Memory B cell (primary cell): ENCODE results near the gene UFC1.

Experiments used
- ATAC-seq: fragments of 150-1000 bp; cut with Tn5 transposase; 2 replicates; pipeline ENCODE4 v1.10.0; 2021; ENCODE audit warnings: low read depth, mild to moderate bottlenecking, moderate library complexity
- DNase-seq, 2 donors: peaks; one replicate each; pipeline ENCODE4 v3.0.0; 2022; ENCODE audit warnings: low spot score in 2 of 2
- H3K27ac Mint-ChIP-seq: one replicate; pipeline ENCODE4 v1.8.0; 2022; ENCODE audit warnings: mild to moderate bottlenecking, moderate library complexity, mixed read lengths
- H3K27me3 Mint-ChIP-seq: one replicate; pipeline ENCODE4 v1.8.0; 2022; ENCODE audit warnings: mixed read lengths
- H3K36me3 Mint-ChIP-seq: one replicate; pipeline ENCODE4 v1.8.0; 2022; ENCODE audit warnings: mild to moderate bottlenecking, mixed read lengths
- H3K4me1 Mint-ChIP-seq: one replicate; pipeline ENCODE4 v1.8.0; 2022; ENCODE audit warnings: mixed read lengths
- H3K4me3 Mint-ChIP-seq: one replicate; pipeline ENCODE4 v1.8.0; 2022; ENCODE audit warnings: mild to moderate bottlenecking, moderate library complexity, mixed read lengths
- H3K9me3 Mint-ChIP-seq: one replicate; pipeline ENCODE4 v1.8.0; 2022; ENCODE audit warnings: mixed read lengths

Gene UFC1

GRCh38 chr1:161171191-161171590 lies 17.4 kb downstream of the UFC1 start:
- no peak for ATAC-seq
- DNase-seq: no peak
- Mint-ChIP-seq H3K27ac (no peak overlapping the region), H3K9me3 (no peaks in the 10 kb centered on the region), H3K36me3 (peaks cover 35% of the 10 kb centered on the region), H3K27me3 (no peaks in the 10 kb centered on the region), H3K4me3 (no peak overlapping the region), H3K4me1 (peaks cover 30% of the 10 kb centered on the region)

GRCh38 chr1:161171696-161172095 lies 17.9 kb downstream of the UFC1 start:
- Mint-ChIP-seq H3K9me3 (no peaks in the 10 kb centered on the region), H3K36me3 (peaks cover 35% of the 10 kb centered on the region), H3K4me1 (peaks cover 35% of the 10 kb centered on the region), H3K27ac (no peak overlapping the region), H3K27me3 (no peaks in the 10 kb centered on the region), H3K4me3 (no peak overlapping the region)
- DNase-seq (no peak), ATAC-seq (no peak)

DNA sequence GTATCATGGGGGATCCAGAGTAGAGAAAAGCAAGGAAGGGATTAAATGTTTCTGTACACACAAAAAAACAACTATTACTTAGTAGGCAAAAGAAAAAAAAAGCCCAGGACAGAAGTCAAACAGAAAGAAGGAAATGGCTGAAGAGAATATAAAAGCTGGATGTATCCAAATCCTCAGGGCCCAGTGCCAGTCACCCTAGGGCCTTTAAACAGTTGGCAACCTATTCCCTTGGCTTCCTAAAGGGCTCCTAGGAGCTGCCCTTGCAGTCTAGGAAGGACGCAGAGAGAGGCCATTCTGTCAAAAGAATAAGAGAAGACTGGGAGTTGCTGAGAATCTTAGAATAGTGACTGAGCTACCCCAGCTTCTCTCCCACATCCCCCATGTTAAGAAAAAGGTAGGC lies 18.6 kb downstream of the UFC1 start:
- H3K9me3 Mint-ChIP-seq: no peaks in the 10 kb centered on the region
- H3K27ac Mint-ChIP-seq: no peak overlapping the region
- DNase-seq (no peak), ATAC-seq (no peak)
- peaks cover 35% of the 10 kb centered on the region for H3K36me3 Mint-ChIP-seq
- H3K4me3 Mint-ChIP-seq: no peak overlapping the region
- no peaks in the 10 kb centered on the region for H3K27me3 Mint-ChIP-seq
- peaks cover 31% of the 10 kb centered on the region for H3K4me1 Mint-ChIP-seq

- no peak for DNase-seq
- no peak overlapping the region for H3K4me3 Mint-ChIP-seq
- no peaks in the 10 kb centered on the region for H3K27me3 Mint-ChIP-seq
- no peaks in the 10 kb centered on the region for H3K9me3 Mint-ChIP-seq
- ATAC-seq: no peak
- H3K4me1 Mint-ChIP-seq: peaks cover 33% of the 10 kb centered on the region
- peak overlapping the region; percentile 67 for H3K27ac Mint-ChIP-seq
- H3K36me3 Mint-ChIP-seq: peaks cover 35% of the 10 kb centered on the region
Observed at GRCh38 chr1:161172776-161173376, 19.1 kb downstream of the UFC1 start.

GRCh38 chr1:161173711-161174110 lies 19.9 kb downstream of the UFC1 start:
- DNase-seq: no peak
- peak overlapping the region; percentile 67 for H3K27ac Mint-ChIP-seq
- no peak overlapping the region for H3K4me3 Mint-ChIP-seq

GRCh38 chr1:161174911-161175310 lies 21.1 kb downstream of the UFC1 start:
- peak overlapping the region; percentile 14 for H3K27ac Mint-ChIP-seq
- H3K4me3 Mint-ChIP-seq: peak overlapping the region; percentile 29
- H3K9me3 Mint-ChIP-seq: no peaks in the 10 kb centered on the region
- ATAC-seq: no peak
- peaks cover 31% of the 10 kb centered on the region for H3K36me3 Mint-ChIP-seq
- DNase-seq: no peak
- H3K4me1 Mint-ChIP-seq: peaks cover 36% of the 10 kb centered on the region
- H3K27me3 Mint-ChIP-seq: no peaks in the 10 kb centered on the region

More at GRCh38 chr1:161173711-161174110, 19.9 kb downstream of the UFC1 start:
- Mint-ChIP-seq H3K36me3 (peaks cover 35% of the 10 kb centered on the region), H3K27me3 (no peaks in the 10 kb centered on the region), H3K4me1 (peaks cover 33% of the 10 kb centered on the region), H3K9me3 (no peaks in the 10 kb centered on the region)
- ATAC-seq: no peak

DNA sequence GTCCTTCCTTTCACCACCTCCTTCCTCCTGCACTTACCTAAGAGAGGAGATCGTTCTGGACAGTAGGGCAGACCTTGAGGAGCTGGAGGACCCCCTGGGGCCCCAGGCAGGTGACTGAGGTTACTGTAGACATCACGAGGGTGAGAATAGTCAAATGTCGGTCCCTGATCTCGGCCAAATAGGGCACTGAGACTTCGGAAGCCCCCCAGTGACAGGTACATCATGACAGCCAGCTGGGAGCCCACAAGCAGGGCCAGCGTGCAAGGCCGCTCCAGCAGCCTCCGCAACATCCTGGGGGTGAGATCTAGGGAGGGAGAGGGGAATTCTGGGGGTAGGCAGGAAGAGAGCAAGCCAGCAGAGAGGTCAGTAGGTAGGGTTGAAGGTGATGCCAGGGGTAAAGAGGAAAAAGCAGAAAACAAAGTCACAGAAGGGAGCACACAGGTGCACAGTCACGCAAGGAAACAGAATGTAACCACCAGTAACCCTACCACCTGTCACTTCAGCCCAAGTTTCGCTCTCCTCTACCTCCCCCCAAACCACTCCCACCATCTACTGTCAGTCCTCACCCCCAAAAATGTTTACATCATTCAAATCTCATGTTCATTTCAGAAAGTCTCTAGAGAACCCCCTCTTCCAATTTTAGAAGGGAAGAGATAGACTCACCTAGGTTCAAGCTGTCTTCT lies 22.1 kb downstream of the UFC1 start:
- Mint-ChIP-seq H3K4me1 (peaks cover 42% of the 10 kb centered on the region), H3K27me3 (no peaks in the 10 kb centered on the region), H3K27ac (peak overlapping the region; percentile 96), H3K9me3 (no peaks in the 10 kb centered on the region), H3K36me3 (peaks cover 31% of the 10 kb centered on the region), H3K4me3 (peak overlapping the region; percentile 100)
- ATAC-seq (no peak), DNase-seq (no peak)

- Mint-ChIP-seq H3K9me3 (no peaks in the 10 kb centered on the region), H3K27ac (peak overlapping the region; percentile 96), H3K4me3 (peak overlapping the region; percentile 100), H3K27me3 (no peaks in the 10 kb centered on the region), H3K36me3 (peaks cover 26% of the 10 kb centered on the region), H3K4me1 (peaks cover 42% of the 10 kb centered on the region)
- DNase-seq (no peak), ATAC-seq (no peak)
Observed at GRCh38 chr1:161176468-161177111, 22.8 kb downstream of the UFC1 start.

GRCh38 chr1:161177112-161177935 lies 23.5 kb downstream of the UFC1 start, which contains the start of gene B4GALT3:
Gene B4GALT3, minus strand, starts transcription at chr1:161177507. Its CDS starts 1,447 bp downstream, at chr1:161176060.
- peaks cover 24% of the 10 kb centered on the region for H3K36me3 Mint-ChIP-seq
- peak; percentile 92 for ATAC-seq

GRCh38 chr1:161177936-161178244 lies 24.1 kb downstream of the UFC1 start:
- H3K4me1 Mint-ChIP-seq: peaks cover 50% of the 10 kb centered on the region
- H3K4me3 Mint-ChIP-seq: peak overlapping the region; percentile 100
- H3K36me3 Mint-ChIP-seq: peaks cover 20% of the 10 kb centered on the region
- no peaks in the 10 kb centered on the region for H3K9me3 Mint-ChIP-seq
- ATAC-seq (no peak), DNase-seq (no peak)
- peak overlapping the region; percentile 96 for H3K27ac Mint-ChIP-seq
- no peaks in the 10 kb centered on the region for H3K27me3 Mint-ChIP-seq

More at GRCh38 chr1:161177112-161177935, 23.5 kb downstream of the UFC1 start, which contains the start of gene B4GALT3:
- no peaks in the 10 kb centered on the region for H3K9me3 Mint-ChIP-seq
- H3K4me1 Mint-ChIP-seq: peaks cover 47% of the 10 kb centered on the region
- H3K4me3 Mint-ChIP-seq: peak within 1 kb of the TSS; percentile 100
- DNase-seq: peak; percentile 95 to 99
- peak within 1 kb of the TSS; percentile 96 for H3K27ac Mint-ChIP-seq
- no peaks in the 10 kb centered on the region for H3K27me3 Mint-ChIP-seq

GRCh38 chr1:161179698-161180097 lies 25.9 kb downstream of the UFC1 start:
- DNase-seq: no peak
- no peak overlapping the region for H3K4me3 Mint-ChIP-seq

DNA sequence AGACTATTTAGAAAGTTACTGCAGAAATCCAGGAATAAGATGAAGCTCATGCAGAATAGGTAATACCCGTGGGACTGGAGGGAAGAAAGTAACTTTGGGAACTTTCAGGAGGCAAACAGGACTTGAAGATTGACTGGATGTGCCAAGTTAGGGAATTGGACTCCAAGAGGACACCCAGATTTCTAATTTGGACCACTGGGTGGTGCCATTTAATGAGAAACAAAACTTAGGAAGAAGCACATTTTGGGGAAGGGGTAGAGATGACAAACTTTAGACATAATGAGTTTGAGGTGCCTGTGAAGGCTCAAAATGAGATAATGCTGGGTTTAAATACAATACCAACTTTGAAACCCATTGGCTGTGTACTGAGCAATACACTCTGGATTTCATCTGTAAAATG lies 26.9 kb downstream of the UFC1 start:
- peak overlapping the region; percentile 69 for H3K27ac Mint-ChIP-seq
- peak overlapping the region; percentile 11 for H3K4me3 Mint-ChIP-seq
- peaks cover 3% of the 10 kb centered on the region for H3K36me3 Mint-ChIP-seq
- no peak for DNase-seq
- no peak for ATAC-seq
- no peaks in the 10 kb centered on the region for H3K27me3 Mint-ChIP-seq
- H3K9me3 Mint-ChIP-seq: no peaks in the 10 kb centered on the region
- peaks cover 56% of the 10 kb centered on the region for H3K4me1 Mint-ChIP-seq

More at GRCh38 chr1:161179698-161180097, 25.9 kb downstream of the UFC1 start:
- Mint-ChIP-seq H3K27me3 (no peaks in the 10 kb centered on the region), H3K4me1 (peaks cover 58% of the 10 kb centered on the region), H3K9me3 (no peaks in the 10 kb centered on the region), H3K27ac (no peak overlapping the region), H3K36me3 (peaks cover 9% of the 10 kb centered on the region)
- ATAC-seq: no peak

DNA sequence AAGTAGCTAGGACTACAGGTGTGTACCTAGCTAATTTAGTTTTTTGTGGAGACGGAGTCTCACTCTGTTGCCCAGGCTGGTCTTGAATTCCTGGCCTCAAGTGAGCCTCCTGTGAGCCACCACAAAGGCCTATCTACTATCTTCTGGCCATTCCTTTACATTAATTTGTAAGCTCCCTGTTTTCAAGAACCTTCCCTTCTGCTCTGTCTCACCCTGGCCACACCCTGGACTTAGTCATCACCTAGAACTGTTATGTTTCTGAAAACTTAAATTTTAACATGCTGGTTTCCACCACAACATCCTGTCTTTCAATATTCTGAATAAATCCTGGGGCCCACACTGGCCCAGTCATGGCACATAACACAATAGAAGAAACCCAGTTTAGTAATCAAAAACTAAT lies 28.4 kb downstream of the UFC1 start:
- H3K27me3 Mint-ChIP-seq: no peaks in the 10 kb centered on the region
- peaks cover 2% of the 10 kb centered on the region for H3K36me3 Mint-ChIP-seq
- DNase-seq (no peak), ATAC-seq (no peak)
- H3K4me3 Mint-ChIP-seq: peak overlapping the region; percentile 24
- H3K9me3 Mint-ChIP-seq: no peaks in the 10 kb centered on the region
- peaks cover 55% of the 10 kb centered on the region for H3K4me1 Mint-ChIP-seq
- peak overlapping the region; percentile 43 for H3K27ac Mint-ChIP-seq

- Mint-ChIP-seq H3K4me3 (peak overlapping the region; percentile 84), H3K4me1 (peaks cover 58% of the 10 kb centered on the region), H3K36me3 (peaks cover 2% of the 10 kb centered on the region), H3K9me3 (no peaks in the 10 kb centered on the region), H3K27me3 (no peaks in the 10 kb centered on the region), H3K27ac (peak overlapping the region; percentile 87)
- peak; percentile 83 for ATAC-seq
- DNase-seq: peak; percentile 51 to 72
Observed at GRCh38 chr1:161185282-161185682, 31.5 kb downstream of the UFC1 start.
